ENCODE measurements around the gene TMEM254.

The TMEM254 gene

GRCh38 chr10:80100116-80100515 is 21.7 kb downstream of the TMEM254 start:
- no peak for DNase-seq (ENCODE audit: low read depth)
- H3K4me3 ChIP-seq (ENCODE audit: control insufficient read depth, low read depth, low read length), result no peak overlapping the region

DNA sequence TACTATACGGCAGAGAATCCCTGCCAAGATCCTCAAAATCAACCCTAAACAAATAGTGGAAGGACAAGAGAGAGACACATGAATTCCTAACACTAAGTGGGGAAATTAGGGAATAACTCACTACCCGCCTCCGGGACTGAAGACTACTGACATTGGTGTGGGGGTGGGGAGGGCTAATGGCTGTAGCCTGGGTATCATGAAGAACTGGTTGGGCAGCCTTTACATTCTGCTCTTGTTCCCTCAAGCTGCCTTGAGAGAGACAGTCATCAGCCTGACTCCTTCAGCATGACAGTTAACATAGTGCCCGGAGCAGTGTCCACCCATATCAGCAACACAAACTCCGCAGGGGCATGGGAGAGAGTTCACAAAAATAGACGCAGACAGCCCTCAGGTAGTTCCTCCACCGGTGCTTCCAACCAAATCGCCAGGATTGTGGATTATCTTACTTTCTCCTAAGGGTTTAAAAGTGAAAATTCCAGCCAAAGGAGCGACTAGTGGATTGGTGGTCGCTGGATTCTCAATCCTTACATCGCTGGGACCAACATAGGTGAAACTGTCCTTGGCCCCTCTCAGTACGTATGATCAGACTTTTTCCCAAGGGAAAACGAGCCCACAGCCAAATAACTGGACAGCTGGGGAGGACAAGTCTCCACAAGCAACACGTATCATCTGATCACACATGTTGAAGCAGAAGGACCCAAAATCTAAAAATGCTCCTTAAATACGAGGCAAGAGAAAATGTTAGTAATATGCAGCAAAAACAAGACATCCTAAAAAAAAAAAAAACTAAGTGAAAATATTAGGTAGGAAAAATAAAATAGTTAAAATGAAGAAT is 22.6 kb downstream of the TMEM254 start:
- DNase-seq (ENCODE audit: low read depth), result no peak
- H3K4me3 ChIP-seq (ENCODE audit: control insufficient read depth, low read depth, low read length), result no peak overlapping the region
- TF ChIP-seq, protein P1, sequence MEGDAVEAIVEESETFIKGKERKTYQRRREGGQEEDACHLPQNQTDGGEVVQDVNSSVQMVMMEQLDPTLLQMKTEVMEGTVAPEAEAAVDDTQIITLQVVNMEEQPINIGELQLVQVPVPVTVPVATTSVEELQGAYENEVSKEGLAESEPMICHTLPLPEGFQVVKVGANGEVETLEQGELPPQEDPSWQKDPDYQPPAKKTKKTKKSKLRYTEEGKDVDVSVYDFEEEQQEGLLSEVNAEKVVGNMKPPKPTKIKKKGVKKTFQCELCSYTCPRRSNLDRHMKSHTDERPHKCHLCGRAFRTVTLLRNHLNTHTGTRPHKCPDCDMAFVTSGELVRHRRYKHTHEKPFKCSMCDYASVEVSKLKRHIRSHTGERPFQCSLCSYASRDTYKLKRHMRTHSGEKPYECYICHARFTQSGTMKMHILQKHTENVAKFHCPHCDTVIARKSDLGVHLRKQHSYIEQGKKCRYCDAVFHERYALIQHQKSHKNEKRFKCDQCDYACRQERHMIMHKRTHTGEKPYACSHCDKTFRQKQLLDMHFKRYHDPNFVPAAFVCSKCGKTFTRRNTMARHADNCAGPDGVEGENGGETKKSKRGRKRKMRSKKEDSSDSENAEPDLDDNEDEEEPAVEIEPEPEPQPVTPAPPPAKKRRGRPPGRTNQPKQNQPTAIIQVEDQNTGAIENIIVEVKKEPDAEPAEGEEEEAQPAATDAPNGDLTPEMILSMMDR (IDR thresholded peaks at IDR 0.05; ENCODE audit: control insufficient read depth, insufficient read depth, low read depth, low read length, missing control alignments), result no peak

More at GRCh38 chr10:80100116-80100515, 21.7 kb downstream of the TMEM254 start:
- TF ChIP-seq, protein P1 (IDR thresholded peaks at IDR 0.05; ENCODE audit: control insufficient read depth, insufficient read depth, low read depth, low read length, missing control alignments), result no peak

DNA sequence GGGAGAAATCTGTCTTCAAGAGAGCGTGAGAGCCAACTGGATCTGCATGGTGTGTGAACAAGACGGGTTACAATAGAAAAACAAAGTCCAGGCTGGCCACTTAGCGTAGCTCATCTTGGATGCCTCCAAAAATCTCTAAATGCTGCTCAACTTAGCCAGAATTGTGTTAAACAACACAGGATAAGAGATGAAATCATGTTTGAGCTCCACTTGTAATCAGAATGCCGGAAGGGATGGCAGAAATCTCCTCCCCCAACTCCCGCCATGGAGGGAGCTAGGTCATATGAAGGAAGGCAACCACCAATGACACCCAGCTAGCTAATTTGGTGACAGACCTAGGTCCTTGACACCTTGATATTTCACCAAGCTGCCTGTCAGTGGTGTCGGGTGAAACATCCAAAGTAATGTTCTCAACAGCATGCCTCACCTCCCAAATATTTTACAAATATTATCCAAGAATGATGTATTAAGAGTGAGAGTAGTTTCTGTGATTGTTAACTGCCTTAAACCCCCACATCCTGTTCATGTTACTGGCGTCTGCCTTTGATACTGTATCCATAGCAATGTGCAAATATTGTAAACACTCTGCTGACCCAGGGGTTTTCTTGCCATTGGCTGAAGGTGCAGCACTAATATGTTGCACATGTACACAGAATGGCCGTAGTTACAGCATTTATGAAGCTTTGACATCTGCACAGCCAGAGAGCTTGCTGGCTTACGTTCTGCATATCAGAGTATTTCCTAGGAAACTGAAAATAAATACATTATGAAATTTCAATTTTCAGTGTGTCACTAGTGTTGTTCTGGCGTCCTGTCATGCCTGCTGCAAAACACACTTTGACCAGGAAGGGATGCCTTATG is 25.8 kb downstream of the TMEM254 start:
- peak; percentile 43 for DNase-seq (ENCODE audit: low read depth)
- H3K4me3 ChIP-seq (ENCODE audit: control insufficient read depth, low read depth, low read length), result no peak overlapping the region
- TF ChIP-seq, protein P1 (IDR thresholded peaks at IDR 0.05; ENCODE audit: control insufficient read depth, insufficient read depth, low read depth, low read length, missing control alignments), result no peak

DNA sequence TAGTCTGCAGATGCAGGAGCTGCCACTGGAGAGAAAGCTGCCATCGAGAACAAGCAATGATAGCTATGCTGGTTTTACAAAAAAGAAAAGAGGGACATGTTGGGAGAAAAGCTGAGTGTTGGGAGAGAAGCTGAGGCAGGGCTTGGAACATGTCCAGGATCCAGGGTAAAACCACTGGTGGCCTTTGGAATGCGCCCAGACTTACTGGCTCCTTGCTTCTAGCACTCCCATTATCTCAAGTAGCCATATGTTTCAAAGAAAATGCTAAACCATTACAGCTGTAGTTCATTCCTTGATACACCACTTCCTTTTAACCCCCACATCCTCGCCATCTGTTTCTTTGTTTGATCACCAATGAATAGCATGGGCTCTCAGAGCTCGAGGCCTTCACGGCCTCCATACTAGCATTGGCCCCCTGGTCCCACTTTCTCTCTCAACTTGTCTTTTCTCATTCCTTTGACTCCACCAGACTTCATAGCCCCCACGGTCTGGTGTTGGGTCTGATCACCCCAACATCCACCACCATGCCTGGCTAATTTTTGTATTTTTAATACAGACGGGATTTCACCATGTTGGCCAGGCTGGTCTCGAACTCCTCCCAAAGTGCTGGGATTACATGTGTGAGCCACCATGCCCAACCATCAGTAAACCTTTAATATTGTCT is 30.2 kb downstream of the TMEM254 start:
- TF ChIP-seq, protein P1 (IDR thresholded peaks at IDR 0.05; ENCODE audit: control insufficient read depth, insufficient read depth, low read depth, low read length, missing control alignments), result no peak
- DNase-seq (ENCODE audit: low read depth), result no peak
- H3K4me3 ChIP-seq (ENCODE audit: control insufficient read depth, low read depth, low read length), result no peak overlapping the region

DNA sequence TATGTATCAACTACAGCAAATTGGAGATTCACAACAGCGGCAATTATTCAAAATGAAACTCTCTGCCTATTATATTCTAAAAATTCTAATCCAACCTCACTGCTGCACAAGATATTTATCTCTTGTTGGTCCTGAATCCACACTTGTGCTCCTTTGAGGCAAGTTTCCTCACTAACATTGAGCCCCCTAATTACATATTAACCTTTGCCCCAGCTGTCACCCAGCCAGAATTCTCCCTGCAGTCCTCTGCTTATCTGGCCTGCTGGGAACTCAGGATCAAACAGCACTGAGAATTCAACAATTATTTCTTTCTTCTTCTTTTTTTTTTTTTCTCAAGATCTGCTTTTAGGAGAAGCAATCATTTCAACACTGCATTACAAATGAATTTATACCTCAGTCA is 32.5 kb downstream of the TMEM254 start:
- no peak overlapping the region for H3K4me3 ChIP-seq (ENCODE audit: control insufficient read depth, low read depth, low read length)
- TF ChIP-seq, protein P1 (IDR thresholded peaks at IDR 0.05; ENCODE audit: control insufficient read depth, insufficient read depth, low read depth, low read length, missing control alignments), result no peak
- DNase-seq (ENCODE audit: low read depth), result no peak

DNA sequence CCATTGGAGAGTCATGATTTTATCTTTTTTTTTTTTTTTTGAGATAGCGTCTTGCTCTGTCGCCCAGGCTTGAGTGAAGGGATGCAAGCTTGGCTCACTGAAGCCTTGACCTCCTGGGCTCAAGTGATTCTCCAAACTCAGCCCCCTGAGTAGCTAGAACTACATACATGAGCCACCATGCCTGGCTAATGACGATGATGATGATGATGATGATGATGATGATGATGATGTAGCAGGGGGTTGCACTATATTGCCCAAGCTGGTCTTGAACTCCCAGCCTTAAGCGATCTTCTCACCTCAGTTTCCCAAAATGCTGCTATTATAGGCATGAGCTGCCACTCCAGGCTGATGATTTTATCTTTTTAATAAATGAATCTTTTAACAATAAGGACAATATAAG is 40.2 kb downstream of the TMEM254 start:
- no peak for DNase-seq (ENCODE audit: low read depth)
- TF ChIP-seq, protein P1 (IDR thresholded peaks at IDR 0.05; ENCODE audit: control insufficient read depth, insufficient read depth, low read depth, low read length, missing control alignments), result no peak

More for the DNA sequence above, 40.2 kb downstream of the TMEM254 start:
- no peak overlapping the region for H3K4me3 ChIP-seq (ENCODE audit: control insufficient read depth, low read depth, low read length)

Data from AG09309 (cell line).